ENCODE results near the gene MPPED2. TPM values are rescaled to one million over a fixed set of nuclear protein-coding genes. Genes with fewer than 3 reads are reported as not detected.

Gene MPPED2
- total RNA-seq, 1 experiment from 2014 or later = 4.7 TPM

DNA sequence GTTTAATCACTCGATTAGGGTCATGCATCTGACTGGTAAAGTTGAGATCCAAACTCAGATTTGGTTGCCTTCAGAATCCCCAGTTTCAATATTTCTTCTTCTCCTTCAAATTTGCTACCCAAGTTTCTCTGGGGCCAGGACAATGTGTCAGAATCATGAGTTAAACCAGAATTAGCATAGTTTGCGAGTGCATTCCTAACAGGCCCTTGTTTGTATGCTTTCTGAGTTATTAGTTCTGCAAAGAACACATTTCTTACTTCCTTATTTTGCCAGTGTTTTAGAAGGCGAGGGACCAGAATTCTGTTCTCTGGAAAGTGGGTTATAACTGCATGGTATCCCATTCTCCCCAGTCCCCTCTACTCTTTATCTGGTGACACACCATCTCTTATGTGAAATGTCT is 151.3 kb downstream of the MPPED2 start:
- no peak overlapping the region for H4K91ac ChIP-seq (ENCODE audit: insufficient read length, low read depth, low read length)
- H2AFZ ChIP-seq (ENCODE audit: low read length) = no peak overlapping the region
- no peak overlapping the region for H2BK120ac ChIP-seq (ENCODE audit: low read depth, low read length, poor library complexity, severe bottlenecking)
- H3K56ac ChIP-seq (ENCODE audit: insufficient read length, low read depth, low read length) = no peak overlapping the region
- H3K23ac ChIP-seq (ENCODE audit: insufficient read length, low read depth, low read length) = no peak overlapping the region
- H4K5ac ChIP-seq (ENCODE audit: insufficient read length, low read depth, low read length) = no peak overlapping the region
- H3T11ph ChIP-seq (ENCODE audit: low read length) = no peak overlapping the region
- H2BK15ac ChIP-seq (ENCODE audit: low read depth, low read length) = no peak overlapping the region
- Mint-ChIP-seq H3K4me1 (no peaks in the 10 kb centered on the region), H3K27ac (no peak overlapping the region), H3K4me3 (no peak overlapping the region), H3K27me3 (ENCODE audit: low read depth) (no peaks in the 10 kb centered on the region; the same call in 1 of the 2 replicates), H3K36me3 (ENCODE audit: insufficient read depth in 1 of 3, low read depth in 3 of 3) (no peaks in the 10 kb centered on the region; a peak in 1 of 7 replicates), H3K9me3 (no peaks in the 10 kb centered on the region)
- no peak overlapping the region for H3K9ac ChIP-seq (ENCODE audit: extremely low read depth, insufficient read length, low read length)
- no peak overlapping the region for H2BK20ac ChIP-seq (ENCODE audit: low read depth, low read length, poor library complexity, severe bottlenecking)
- no peaks in the 10 kb centered on the region for H3K4me1 ChIP-seq (ENCODE audit: insufficient read depth, low read length)
- H3K4me2 ChIP-seq (ENCODE audit: insufficient read depth, insufficient read length, low read length) = no peak overlapping the region
- no peaks in the 10 kb centered on the region for H3K23me2 ChIP-seq (ENCODE audit: insufficient read length, low read depth, low read length, poor library complexity, severe bottlenecking)
- H4K8ac ChIP-seq (replicated peaks; ENCODE audit: insufficient read length, low read depth, low read length) = no peak overlapping the region
- H3K14ac ChIP-seq (ENCODE audit: insufficient read depth, low read length) = no peak overlapping the region
- no peaks in the 10 kb centered on the region for H3K27me3 ChIP-seq (ENCODE audit: insufficient read depth, low read length)
- no peaks in the 10 kb centered on the region for H3K79me2 ChIP-seq (ENCODE audit: insufficient read depth, low read length)
- TF ChIP-seq, protein P1, sequence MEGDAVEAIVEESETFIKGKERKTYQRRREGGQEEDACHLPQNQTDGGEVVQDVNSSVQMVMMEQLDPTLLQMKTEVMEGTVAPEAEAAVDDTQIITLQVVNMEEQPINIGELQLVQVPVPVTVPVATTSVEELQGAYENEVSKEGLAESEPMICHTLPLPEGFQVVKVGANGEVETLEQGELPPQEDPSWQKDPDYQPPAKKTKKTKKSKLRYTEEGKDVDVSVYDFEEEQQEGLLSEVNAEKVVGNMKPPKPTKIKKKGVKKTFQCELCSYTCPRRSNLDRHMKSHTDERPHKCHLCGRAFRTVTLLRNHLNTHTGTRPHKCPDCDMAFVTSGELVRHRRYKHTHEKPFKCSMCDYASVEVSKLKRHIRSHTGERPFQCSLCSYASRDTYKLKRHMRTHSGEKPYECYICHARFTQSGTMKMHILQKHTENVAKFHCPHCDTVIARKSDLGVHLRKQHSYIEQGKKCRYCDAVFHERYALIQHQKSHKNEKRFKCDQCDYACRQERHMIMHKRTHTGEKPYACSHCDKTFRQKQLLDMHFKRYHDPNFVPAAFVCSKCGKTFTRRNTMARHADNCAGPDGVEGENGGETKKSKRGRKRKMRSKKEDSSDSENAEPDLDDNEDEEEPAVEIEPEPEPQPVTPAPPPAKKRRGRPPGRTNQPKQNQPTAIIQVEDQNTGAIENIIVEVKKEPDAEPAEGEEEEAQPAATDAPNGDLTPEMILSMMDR (conservative IDR thresholded peaks at IDR 0.05) = no peak
- H2AK5ac ChIP-seq (ENCODE audit: insufficient read length, low read length) = no peak overlapping the region
- H3K4ac ChIP-seq (ENCODE audit: low read depth, low read length) = no peak overlapping the region
- no peak overlapping the region for H2BK5ac ChIP-seq (ENCODE audit: insufficient read length, low read length)
- WGBS (ENCODE audit: extremely low coverage, insufficient read length, low lambda C conversion rate) = no CpG with 5 or more reads among the region's 3 CpGs
- no peak overlapping the region for H3K18ac ChIP-seq (ENCODE audit: insufficient read length, low read depth, low read length)
- DNase-seq = no peak
- H3K79me1 ChIP-seq (ENCODE audit: insufficient read depth, low read depth, low read length, poor library complexity, severe bottlenecking) = no peaks in the 10 kb centered on the region
- H3K9me3 ChIP-seq (ENCODE audit: control insufficient read depth, low read depth, low read length) = no peaks in the 10 kb centered on the region
- no peaks in the 10 kb centered on the region for H4K20me1 ChIP-seq (ENCODE audit: control insufficient read depth, insufficient read depth, insufficient read length)
- no peak overlapping the region for H2BK12ac ChIP-seq (ENCODE audit: insufficient read length, low read depth, low read length)
- no peak overlapping the region for H3K27ac ChIP-seq (ENCODE audit: insufficient read length, low read depth, low read length)

Measured in H9 (cell line).